Colon (tissue), 2 donors: ENCODE measurements around the gene RUNDC3A.
"Not testable (repeated sequence)": the region's sequence is repeated elsewhere in the genome, so short reads cannot be mapped to it uniquely, and the experiment has no call there.

ENCODE experiments used
- FAIRE-seq: peaks from 2 replicates; lab custom pipeline; 2012; peaks lifted over from hg19 to GRCh38; lab: Jason Lieb, UNC
- donor health status: control.
- donor health status: control.

Gene RUNDC3A

GRCh38 chr17:44359006-44359405 is 50.6 kb downstream of the RUNDC3A start:
- FAIRE-seq = no peak

DNA sequence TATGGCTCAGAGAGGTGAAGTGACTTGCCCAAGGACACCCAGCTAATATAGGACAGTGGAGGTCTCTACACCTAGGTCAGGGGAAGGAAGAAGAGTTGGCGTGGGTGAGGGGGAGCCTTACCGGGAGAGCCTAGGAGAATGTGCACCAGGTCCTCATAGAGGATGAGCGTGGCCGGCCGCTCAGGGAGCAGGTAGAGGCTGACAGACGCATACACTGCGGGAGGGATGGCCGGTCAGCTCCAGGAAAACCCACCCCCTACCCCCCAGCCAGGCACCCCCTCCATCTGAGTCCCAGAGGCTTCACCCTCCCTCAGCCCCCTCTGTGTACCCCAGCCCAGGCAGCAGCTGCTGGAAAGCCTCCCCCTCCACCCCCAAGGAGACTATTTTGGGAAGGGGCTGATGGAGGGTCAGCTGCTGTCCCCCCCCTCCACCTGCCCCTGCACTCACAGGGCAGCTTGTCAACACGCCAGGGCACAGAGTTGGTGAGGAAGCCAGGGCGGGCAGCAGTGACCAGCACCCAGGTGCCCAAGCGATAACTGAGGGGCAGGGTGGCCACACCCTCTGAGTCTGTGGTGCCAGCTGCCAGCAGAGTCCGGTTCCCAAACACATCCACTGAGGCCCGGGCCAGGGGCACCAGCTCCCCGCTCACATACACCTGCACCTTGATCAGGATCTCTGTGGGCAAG is 51.2 kb downstream of the RUNDC3A start:
- FAIRE-seq = no peak

GRCh38 chr17:44360144-44360533 is 51.7 kb downstream of the RUNDC3A start:
- FAIRE-seq = no peak

- FAIRE-seq = no peak
These were observed 52.4 kb downstream of the RUNDC3A start for GRCh38 chr17:44360826-44361225.

DNA sequence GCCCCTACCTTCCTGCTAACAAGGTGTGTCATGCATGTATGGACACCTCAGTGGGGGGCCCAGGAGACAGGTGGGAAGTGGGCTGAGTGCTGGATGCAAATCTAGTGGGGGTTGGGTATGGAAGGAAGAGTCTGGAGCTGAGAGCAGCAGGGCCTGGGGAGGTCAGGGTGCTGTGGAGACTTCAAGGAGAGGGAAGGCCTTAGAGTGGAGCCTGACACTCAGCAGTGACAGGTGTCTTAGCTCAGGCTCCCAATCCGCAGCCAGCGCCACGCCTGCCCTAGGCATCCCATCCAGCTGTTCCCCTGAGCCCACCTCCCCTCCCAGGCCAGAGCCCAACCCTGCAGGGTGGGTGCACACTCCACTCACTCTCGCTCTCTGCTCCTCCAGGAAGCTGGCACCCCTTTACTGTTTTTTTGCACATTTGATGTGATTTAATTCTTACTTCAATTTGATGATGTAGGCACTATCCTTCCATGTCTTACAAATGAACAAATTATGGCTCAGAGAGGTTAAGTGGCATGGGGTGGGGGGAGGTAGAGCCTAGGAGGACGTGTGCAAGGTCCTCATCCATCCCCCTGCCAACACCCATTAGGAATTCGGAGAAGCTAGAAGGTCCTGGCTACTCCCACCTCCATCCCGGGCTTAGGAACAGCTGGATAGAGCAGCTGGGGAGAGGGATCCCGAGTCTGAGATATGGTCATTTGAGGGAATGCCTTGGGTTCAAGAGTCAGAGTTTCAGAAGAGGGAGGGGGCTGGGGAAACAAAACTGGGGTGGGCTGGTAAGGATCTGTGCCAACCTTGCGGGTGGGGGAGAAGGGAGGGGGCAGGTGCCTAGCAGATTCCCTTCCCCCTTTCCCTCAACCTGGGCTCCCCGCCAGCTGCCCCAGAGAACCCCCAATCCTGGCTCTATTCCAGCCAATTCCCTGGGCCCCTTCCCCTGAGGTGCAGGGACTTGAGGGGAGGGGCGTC is 53.2 kb downstream of the RUNDC3A start:
- no peak for FAIRE-seq

GRCh38 chr17:44362459-44362948 is 54.1 kb downstream of the RUNDC3A start:
- FAIRE-seq = no peak

DNA sequence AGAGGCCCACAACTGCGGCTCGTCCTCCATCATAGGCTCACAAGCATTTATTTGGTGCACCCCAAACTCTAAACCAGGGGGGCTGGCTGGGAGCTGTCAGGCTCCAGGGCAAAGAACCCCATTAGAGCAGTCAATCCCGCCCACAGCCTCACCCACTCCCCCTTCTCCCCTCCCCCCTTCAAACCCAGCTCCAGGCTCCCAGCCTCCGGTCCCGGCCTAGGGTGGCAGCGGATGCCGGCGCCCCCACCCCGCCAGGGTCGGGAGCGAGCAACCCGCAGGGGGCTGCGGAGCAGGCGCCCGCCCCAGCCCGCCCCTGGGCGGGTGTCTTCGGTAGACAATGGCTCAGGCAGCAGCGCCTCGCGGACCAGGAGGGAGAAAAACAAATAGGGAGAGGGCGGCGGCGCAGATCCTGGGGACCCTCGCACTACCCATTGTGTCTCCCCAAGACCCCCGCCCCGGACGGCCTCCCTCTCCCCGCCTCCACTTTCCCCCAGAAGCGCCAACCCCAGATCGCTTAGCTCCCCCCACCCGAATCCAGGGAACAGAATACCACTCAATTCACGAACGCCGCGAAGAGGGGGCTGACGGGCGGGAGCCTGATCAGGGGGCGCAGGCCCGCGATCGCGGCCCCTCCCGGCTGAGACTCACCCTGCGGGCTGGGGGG is 54.7 kb downstream of the RUNDC3A start:
- FAIRE-seq = no peak

GRCh38 chr17:44363613-44364159 is 55.3 kb downstream of the RUNDC3A start, which contains the start of gene FAM171A2:
Gene FAM171A2 (minus strand): TSS chr17:44363853. CDS start chr17:44363714, 139 bp downstream.
- FAIRE-seq = no peak

GRCh38 chr17:44365051-44365450 is 56.6 kb downstream of the RUNDC3A start:
- FAIRE-seq = not testable (repeated sequence)

GRCh38 chr17:44367231-44367979 is 59.0 kb downstream of the RUNDC3A start:
- FAIRE-seq = no peak
